Breast epithelium (tissue), 3 donors: ENCODE measurements around the gene MBP.

Source experiments
- POLR2A ChIP-seq: fragments of 450-650 bp; IDR thresholded peaks from one replicate; pipeline ENCODE4 v1.6.1; 2016; ENCODE audit warnings: antibody characterized with exemption, mild to moderate bottlenecking, moderate library complexity
- POLR2AphosphoS5 ChIP-seq, 3 donors: sonication (generic); formaldehyde crosslinking; IDR thresholded peaks; one replicate each; pipeline ENCODE4 v1.6.1; 2017; ENCODE audit warnings: antibody characterized with exemption in 3 of 3
- TF ChIP-seq, protein P1 (sequence below), 3 donors: fragments of 450-650 bp; IDR thresholded peaks; one replicate each; pipeline ENCODE4 v1.5.1; 2016 to 2017; ENCODE audit warnings: antibody characterized with exemption in 3 of 3, mild to moderate bottlenecking in 3 of 3, moderate library complexity in 3 of 3

- TF ChIP-seq POLR2AphosphoS5 (IDR thresholded peaks at IDR 0.05): no peak
- TF ChIP-seq POLR2A: no peak
- TF ChIP-seq, protein P1, sequence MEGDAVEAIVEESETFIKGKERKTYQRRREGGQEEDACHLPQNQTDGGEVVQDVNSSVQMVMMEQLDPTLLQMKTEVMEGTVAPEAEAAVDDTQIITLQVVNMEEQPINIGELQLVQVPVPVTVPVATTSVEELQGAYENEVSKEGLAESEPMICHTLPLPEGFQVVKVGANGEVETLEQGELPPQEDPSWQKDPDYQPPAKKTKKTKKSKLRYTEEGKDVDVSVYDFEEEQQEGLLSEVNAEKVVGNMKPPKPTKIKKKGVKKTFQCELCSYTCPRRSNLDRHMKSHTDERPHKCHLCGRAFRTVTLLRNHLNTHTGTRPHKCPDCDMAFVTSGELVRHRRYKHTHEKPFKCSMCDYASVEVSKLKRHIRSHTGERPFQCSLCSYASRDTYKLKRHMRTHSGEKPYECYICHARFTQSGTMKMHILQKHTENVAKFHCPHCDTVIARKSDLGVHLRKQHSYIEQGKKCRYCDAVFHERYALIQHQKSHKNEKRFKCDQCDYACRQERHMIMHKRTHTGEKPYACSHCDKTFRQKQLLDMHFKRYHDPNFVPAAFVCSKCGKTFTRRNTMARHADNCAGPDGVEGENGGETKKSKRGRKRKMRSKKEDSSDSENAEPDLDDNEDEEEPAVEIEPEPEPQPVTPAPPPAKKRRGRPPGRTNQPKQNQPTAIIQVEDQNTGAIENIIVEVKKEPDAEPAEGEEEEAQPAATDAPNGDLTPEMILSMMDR (IDR thresholded peaks at IDR 0.05): no peak
These were observed 154.0 kb downstream of the MBP start for GRCh38 chr18:76978616-76979015.
